Fibroblast of skin of scalp (primary cell): Measurements from ENCODE around the gene SIMC1. TPM values are rescaled to one million over a fixed set of nuclear protein-coding genes. Genes with fewer than 3 reads are reported as not detected.
A peak's percentile ranks its signal among the peaks of the same experiment; 100 is the strongest.
"Not testable (repeated sequence)": the region's sequence is repeated elsewhere in the genome, so short reads cannot be mapped to it uniquely, and the experiment has no call there.

Source experiments
- DNase-seq: peaks from one replicate; pipeline ENCODE4 v3.0.0-alpha.2; 2013
- polyA plus RNA-seq, 2 experiments: library from polyadenylated mRNA; unstranded; fragments of 120-200 nt; gene quantifications; one replicate each; pipeline ENCODE4 v1.2.1, GENCODE V29; 2013; ENCODE audit not compliant: insufficient read length in 2 of 2

Gene SIMC1
- 12.6 TPM for polyA plus RNA-seq (2013, experiment 1 of 2; ENCODE audit: insufficient read length)
- 11.6 TPM for polyA plus RNA-seq (2013, experiment 2 of 2; ENCODE audit: insufficient read length)

DNA sequence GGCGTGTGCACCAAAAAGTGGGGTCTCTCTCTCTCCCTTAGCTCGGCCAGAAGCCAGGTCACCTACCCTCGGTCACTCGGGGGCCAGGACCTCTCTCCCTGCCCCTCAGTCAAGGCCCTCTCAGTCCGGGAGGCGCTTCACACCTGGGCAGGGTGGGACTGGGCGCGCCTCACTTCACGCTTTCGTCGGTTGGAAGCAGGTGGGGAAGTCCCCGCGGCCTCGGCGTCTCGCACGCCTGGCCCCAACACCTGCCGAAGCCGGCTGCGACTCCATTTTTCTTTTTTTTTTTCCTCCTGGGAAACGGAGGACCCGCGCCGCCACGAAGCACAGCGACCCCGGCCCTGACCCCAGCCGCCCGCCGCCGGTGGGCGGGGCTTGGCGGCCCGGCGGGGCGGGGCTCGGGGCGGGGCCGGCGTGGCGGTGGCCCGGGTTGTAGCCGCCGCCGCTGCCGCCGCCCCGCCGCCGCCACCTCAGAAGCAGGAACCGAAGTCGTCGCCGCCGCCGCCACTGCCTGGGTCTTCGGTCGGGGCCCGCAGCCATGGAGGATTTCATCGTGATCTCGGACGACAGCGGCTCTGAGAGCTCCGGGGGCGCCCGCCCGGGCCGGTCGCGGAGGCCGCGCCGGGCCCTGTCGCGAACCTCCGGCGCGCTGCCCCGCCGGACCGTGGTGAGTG lies at the start of gene SIMC1:
SIMC1 (plus strand) TSS at position 454 of the 674 bp plus-strand sequence; CDS start at position 539, 85 bp downstream.
- peak; percentile 12 for DNase-seq

- no peak for DNase-seq
Measured at GRCh38 chr5:176188506-176189193, 49.6 kb upstream of the SIMC1 start.

DNA sequence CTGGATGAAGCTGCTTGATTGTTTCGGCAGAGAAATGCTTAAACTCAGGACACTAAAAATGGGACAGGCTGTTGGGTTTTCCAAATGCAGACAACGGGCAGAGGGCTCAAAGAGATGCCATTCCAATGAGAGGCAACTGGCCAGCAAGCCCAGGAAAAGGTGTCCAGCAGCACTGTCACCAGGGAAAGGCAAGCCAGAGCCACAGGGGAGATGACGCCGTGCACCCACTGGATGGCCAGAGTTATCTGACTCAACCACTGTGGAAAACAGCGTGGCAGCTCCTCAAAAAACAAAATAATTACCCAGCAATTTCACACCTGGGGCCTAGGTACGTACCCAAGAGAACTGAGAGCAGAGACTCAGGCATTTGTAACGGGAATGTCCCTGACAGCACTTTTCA lies 48.4 kb upstream of the SIMC1 start:
- DNase-seq = no peak

DNA sequence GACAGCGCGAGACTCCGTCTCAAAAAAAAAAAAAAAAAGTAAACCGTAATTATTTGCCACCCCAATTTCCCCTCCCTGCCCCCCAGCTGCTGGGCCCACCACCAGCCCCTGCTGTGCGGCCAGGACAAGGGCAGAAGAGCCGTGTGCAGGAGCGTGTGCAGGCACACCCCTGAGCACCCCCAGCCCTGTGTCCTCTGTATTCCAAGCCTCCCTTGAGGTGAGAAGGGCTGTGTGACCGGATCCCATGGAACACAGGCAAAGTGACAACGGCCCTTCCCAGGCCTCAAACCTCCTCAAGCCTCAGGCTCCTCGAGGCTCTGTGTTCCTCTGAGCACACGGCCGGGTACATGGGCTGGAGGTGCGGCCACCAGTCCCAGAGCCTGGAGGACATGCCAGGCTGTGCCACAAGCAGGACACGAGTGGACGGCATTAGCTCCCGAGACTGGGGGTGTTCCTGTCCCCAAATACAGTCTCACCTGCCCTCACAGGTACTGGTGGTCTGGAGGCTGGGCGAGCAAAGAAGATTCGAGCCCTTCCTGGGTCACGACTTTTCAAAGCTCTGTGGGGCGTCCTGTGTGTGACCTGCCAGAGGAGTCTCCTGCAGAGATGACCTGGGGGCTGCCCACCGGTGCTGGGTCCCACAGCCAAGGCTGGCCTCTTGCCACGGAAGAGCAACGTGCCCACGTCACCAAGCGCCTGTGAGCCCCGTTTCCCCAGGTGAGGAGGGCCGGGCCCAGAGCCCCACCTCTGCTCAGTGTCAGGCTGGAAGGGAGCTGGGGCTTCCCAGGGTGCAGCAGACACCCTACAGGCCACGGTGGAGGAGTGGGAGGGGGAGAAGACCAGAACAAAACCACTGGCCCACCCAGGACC lies 47.1 kb upstream of the SIMC1 start:
- DNase-seq = no peak

DNA sequence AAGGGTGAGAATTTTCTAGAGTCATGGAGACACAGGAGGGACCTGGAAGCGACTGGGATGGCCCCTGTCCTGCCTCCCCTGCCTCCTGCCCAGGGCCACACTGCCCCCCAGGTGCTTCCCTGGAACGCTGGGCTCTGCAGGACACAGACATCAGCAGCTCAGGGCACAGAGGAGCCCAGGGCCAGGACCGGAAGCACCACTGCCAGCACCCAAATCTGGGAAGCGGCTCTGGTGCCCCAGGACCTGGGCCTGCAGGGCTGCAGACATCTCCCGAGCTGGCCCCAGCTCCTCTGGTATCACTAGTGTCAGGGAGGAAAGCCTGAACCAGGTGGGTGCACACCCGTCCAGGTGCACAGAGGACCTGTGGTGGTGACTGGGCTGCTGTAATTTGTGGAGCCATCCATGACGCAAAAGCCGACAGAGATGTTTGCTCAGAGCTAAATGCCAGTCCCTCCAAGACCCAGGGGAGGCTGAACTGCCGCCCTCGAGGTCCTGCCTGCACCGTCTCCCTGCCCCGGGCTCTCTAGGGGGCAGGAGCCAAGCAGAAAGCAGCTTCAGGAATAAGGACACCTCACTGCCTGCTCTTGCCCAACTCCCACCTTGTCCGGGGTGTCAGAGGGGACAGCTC lies 46.0 kb upstream of the SIMC1 start:
- DNase-seq = no peak

GRCh38 chr5:176192722-176193117 lies 45.5 kb upstream of the SIMC1 start:
- DNase-seq = not testable (repeated sequence)

- DNase-seq = not testable (repeated sequence)
Measured at GRCh38 chr5:176193636-176194035, 44.6 kb upstream of the SIMC1 start.

GRCh38 chr5:176194238-176195083 lies 43.8 kb upstream of the SIMC1 start:
- DNase-seq = not testable (repeated sequence)

DNA sequence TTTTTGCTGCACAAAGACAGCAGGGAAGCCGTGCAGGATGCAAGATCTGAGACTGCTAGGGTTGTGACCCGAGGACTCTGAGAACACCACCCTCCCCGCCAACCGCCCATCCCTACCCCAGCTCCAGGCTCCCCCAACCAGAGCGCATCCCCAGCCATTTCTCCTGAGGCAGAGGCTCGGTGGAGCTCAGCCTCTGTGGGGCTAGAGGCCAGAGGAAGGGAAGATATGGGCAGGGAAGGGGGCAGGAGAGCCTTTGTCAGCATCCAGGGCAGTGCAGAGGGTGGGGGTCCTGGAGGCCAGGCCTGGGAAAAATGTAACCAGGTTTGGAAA lies 43.2 kb upstream of the SIMC1 start:
- not testable (repeated sequence) for DNase-seq

GRCh38 chr5:176195487-176196207 lies 42.6 kb upstream of the SIMC1 start:
- not testable (repeated sequence) for DNase-seq

DNA sequence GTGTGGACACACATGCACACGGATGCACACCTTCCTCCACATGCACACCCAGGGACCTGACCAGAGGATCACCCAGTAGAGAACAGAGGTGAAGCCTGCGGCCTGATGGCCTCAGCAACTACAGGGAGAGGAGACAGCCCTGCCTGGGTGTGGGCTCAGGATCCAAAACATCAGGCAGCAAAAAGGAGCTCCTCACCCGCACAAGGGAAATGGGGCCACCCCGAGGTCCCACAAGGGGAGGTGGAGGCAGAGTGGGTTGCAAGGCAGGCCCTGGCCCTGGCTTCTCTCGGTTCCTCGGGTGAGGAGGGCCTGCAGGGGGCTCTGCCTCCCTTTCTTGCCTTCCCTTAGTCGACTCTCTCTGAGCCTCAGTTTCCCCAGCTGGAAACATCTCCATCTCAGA lies 41.4 kb upstream of the SIMC1 start:
- DNase-seq = not testable (repeated sequence)

GRCh38 chr5:176197234-176197858 lies 40.9 kb upstream of the SIMC1 start:
- DNase-seq = not testable (repeated sequence)

GRCh38 chr5:176198299-176198698 lies 39.9 kb upstream of the SIMC1 start:
- not testable (repeated sequence) for DNase-seq

- DNase-seq = not testable (repeated sequence)
Measured at GRCh38 chr5:176198991-176199733, 39.1 kb upstream of the SIMC1 start.

GRCh38 chr5:176199803-176200399 lies 38.3 kb upstream of the SIMC1 start:
- not testable (repeated sequence) for DNase-seq

- no peak for DNase-seq
Measured at GRCh38 chr5:176201811-176202210, 36.4 kb upstream of the SIMC1 start.

DNA sequence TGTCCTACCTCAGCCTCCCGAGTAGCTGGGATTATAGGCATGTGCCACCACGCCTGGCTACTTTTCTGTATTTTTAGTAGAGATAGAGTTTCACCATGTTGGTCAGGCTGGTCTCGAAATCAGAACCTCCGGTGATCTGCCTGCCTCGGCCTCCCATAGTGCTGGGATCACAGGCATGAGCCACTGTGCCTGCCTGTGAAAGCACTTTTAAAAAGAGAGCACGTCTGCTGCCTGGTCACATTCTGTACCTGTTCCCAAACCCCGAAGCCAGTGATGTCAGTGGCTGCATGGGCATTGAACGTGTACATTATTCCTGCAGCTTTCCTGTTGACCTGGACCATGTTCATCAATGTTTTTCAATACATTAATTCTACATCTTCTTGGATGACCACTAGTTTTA lies 35.1 kb upstream of the SIMC1 start:
- DNase-seq = no peak

DNA sequence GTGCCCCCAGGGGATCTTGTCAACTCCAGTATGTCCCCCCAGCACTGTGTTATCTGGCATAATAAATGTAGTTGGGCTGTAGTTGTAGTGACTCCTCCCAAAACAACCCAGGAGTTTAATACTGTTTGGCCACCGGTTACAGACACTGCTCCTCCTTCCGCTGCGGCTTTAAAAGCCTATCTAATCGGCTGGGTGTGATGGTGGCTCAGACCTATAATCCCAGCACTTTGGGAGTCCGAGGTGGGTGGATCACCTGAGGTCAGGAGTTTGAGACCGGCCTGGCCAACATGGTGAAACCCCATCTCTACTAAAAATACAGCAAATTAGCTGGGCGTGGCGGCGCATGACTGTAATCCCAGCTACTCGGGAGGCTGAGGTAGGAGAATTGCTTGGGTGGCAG lies 34.7 kb upstream of the SIMC1 start:
- DNase-seq = not testable (repeated sequence)

GRCh38 chr5:176214466-176215021 lies 23.7 kb upstream of the SIMC1 start:
- not testable (repeated sequence) for DNase-seq
